ENCODE results near the gene DOCK8. TPM values are rescaled to one million over a fixed set of nuclear protein-coding genes. Genes with fewer than 3 reads are reported as not detected.
A peak's percentile ranks its signal among the peaks of the same experiment; 100 is the strongest.

Gene DOCK8
- total and polyA plus RNA-seq, 2 of the 13 experiments (the other 11 are each of a cell fraction or from before 2014, with no cell fraction given), result 0.28 to 0.38 TPM

GRCh38 chr9:214648-215493 lies at the start of gene DOCK8 (continued):
- TF ChIP-seq SALL2 (CRISPR knock-in tag; IDR thresholded peaks at IDR 0.05), result peak; percentile 46; the same call in 1 of the 2 replicates
- no peak for TF ChIP-seq SIN3B (IDR thresholded peaks at IDR 0.05; ENCODE audit: low read length)
- TF ChIP-seq SPEN (CRISPR knock-in tag; IDR thresholded peaks at IDR 0.05; ENCODE audit: low read depth), result peak; percentile 58
- no peak for TF ChIP-seq ZNF30 (CRISPR knock-in tag; IDR thresholded peaks at IDR 0.05)
- TF ChIP-seq, protein P1, sequence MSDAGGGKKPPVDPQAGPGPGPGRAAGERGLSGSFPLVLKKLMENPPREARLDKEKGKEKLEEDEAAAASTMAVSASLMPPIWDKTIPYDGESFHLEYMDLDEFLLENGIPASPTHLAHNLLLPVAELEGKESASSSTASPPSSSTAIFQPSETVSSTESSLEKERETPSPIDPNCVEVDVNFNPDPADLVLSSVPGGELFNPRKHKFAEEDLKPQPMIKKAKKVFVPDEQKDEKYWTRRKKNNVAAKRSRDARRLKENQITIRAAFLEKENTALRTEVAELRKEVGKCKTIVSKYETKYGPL (CRISPR knock-in tag; IDR thresholded peaks at IDR 0.05), result no peak
- TF ChIP-seq CBX5 (CRISPR knock-in tag; IDR thresholded peaks at IDR 0.05; ENCODE audit: borderline replicate concordance), result no peak
- TF ChIP-seq ZKSCAN5 (CRISPR knock-in tag; IDR thresholded peaks at IDR 0.05), result no peak
- no peak for TF ChIP-seq TSC22D2 (CRISPR knock-in tag; IDR thresholded peaks at IDR 0.05; ENCODE audit: borderline replicate concordance)
- TF ChIP-seq CSRNP2 (CRISPR knock-in tag; conservative IDR thresholded peaks at IDR 0.05; ENCODE audit: low read depth), result no peak
- TF ChIP-seq ZMAT3 (CRISPR knock-in tag; conservative IDR thresholded peaks at IDR 0.05), result no peak
- TF ChIP-seq ARHGAP35 (CRISPR knock-in tag; IDR thresholded peaks at IDR 0.05; ENCODE audit: borderline replicate concordance), result no peak
- no peak for TF ChIP-seq NONO (IDR thresholded peaks at IDR 0.05)
- TF ChIP-seq NONO (CRISPR knock-in tag; conservative IDR thresholded peaks at IDR 0.05), result no peak; the same call in 1 of the 2 replicates
- TF ChIP-seq, protein P2, sequence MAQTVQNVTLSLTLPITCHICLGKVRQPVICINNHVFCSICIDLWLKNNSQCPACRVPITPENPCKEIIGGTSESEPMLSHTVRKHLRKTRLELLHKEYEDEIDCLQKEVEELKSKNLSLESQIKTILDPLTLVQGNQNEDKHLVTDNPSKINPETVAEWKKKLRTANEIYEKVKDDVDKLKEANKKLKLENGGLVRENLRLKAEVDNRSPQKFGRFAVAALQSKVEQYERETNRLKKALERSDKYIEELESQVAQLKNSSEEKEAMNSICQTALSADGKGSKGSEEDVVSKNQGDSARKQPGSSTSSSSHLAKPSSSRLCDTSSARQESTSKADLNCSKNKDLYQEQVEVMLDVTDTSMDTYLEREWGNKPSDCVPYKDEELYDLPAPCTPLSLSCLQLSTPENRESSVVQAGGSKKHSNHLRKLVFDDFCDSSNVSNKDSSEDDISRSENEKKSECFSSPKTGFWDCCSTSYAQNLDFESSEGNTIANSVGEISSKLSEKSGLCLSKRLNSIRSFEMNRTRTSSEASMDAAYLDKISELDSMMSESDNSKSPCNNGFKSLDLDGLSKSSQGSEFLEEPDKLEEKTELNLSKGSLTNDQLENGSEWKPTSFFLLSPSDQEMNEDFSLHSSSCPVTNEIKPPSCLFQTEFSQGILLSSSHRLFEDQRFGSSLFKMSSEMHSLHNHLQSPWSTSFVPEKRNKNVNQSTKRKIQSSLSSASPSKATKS (CRISPR knock-in tag; IDR thresholded peaks at IDR 0.05), result no peak
- TF ChIP-seq, protein P3, sequence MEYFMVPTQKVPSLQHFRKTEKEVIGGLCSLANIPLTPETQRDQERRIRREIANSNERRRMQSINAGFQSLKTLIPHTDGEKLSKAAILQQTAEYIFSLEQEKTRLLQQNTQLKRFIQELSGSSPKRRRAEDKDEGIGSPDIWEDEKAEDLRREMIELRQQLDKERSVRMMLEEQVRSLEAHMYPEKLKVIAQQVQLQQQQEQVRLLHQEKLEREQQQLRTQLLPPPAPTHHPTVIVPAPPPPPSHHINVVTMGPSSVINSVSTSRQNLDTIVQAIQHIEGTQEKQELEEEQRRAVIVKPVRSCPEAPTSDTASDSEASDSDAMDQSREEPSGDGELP (IDR thresholded peaks at IDR 0.05; ENCODE audit: borderline replicate concordance, low read depth), result no peak
- TF ChIP-seq MYPOP (CRISPR knock-in tag; IDR thresholded peaks at IDR 0.05), result peak; percentile 96
- TF ChIP-seq GABPB1 (CRISPR knock-in tag; IDR thresholded peaks at IDR 0.05), result peak; percentile 47; the same call in 1 of the 2 replicates
- TF ChIP-seq, protein P4, sequence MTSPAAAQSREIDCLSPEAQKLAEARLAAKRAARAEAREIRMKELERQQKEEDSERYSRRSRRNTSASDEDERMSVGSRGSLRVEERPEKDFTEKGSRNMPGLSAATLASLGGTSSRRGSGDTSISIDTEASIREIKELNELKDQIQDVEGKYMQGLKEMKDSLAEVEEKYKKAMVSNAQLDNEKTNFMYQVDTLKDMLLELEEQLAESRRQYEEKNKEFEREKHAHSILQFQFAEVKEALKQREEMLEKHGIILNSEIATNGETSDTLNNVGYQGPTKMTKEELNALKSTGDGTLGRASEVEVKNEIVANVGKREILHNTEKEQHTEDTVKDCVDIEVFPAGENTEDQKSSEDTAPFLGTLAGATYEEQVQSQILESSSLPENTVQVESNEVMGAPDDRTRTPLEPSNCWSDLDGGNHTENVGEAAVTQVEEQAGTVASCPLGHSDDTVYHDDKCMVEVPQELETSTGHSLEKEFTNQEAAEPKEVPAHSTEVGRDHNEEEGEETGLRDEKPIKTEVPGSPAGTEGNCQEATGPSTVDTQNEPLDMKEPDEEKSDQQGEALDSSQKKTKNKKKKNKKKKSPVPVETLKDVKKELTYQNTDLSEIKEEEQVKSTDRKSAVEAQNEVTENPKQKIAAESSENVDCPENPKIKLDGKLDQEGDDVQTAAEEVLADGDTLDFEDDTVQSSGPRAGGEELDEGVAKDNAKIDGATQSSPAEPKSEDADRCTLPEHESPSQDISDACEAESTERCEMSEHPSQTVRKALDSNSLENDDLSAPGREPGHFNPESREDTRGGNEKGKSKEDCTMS (CRISPR knock-in tag; conservative IDR thresholded peaks at IDR 0.05), result no peak
